GM21526 (cell line): Measurements from ENCODE around the gene CD47.

Experiments
- ATAC-seq: cut with Tn5 transposase; IDR thresholded peaks from one replicate; pipeline ENCODE4 v1.9.1; 2021; ENCODE audit warnings: moderate library complexity; ENCODE audit not compliant: unreplicated experiment, low FRiP score

Gene CD47

DNA sequence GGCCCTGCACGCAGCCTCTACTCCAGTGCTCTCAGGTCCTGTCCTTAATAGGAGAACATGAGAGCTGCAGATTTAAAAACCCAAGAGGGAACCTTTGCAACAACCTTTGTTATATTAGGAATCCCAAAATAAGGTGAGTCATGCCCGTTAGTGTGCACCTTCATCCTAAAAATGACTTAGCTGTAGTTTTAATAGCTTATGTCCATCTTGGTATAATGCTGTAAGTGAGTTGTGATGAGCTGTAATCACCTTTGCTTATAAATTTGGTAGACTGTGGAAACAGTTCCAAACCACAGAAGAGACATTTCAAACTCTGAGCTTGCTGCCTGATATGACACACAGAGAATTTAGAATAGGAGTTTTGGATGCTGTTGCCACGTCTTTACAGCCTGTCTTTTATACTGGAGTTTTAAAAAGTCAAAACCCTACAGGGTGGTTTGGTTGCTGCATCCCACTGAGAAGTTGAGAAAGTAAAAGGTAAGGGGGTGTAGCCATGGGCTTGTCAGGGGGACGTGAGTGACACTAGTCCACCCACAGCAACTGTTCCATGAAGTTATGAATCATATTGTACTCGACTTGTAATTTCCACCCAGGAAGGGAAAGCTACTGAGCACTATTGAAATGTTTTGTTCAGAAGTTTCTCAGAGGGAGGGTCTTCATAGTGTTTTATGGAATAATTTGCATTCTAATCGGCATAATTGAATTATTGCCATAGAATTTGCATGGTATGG, 27.4 kb upstream of the CD47 start:
- no peak for ATAC-seq

DNA sequence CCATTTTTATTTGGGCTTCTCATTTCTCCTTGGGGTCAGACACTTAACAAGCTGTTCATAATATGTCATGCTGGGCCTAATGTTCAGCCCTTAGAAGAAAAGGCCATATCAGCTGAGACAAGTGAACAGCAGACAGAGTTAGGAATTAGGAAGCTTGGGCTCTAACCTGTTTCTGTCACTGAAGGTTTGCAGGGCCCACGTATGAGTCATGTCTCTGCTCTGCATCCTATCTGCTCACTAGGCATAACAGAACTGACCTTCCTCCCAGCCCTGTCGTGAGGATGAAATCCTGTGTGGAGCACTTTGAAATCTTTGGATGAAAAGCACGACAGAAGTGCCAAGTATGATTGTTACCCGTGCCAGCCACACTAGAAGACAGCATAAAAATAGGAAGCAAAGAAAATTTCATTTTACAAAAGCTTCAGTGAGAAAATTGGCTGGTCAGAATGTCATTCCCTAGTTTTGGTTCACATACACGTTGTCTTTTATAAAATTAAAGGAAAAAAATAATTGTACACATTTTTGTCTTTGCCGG, 26.5 kb upstream of the CD47 start:
- ATAC-seq = no peak

DNA sequence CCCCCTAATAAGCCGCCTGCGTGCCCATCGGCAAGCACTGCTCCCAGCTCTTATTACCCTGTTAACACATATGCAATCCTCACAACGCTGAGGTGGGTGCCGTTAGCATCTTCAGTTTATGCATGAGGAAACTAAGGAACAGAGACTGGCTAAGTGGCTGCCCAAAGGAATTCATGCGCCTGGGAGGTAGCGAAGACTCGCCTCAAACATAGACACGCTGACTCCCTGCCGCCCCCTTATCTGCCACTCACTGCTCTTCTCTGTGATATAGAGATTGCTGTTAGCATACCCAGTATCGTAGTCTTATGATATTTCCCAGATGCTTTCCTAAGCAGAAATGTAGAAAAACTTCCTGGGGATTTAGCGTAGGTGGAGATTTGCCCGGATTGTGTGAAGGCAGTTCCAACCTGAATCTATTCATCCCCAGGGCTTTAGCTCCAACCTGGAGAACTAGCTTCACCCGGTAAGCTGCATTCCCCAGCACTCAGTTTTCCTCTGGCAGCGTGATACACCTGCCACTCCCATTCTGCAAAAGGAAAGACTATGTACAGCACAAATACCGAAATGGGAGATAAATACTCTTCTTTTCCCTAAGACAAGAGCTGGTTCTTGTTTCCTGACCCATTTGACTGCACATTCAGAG, 23.7 kb upstream of the CD47 start:
- ATAC-seq = no peak

DNA sequence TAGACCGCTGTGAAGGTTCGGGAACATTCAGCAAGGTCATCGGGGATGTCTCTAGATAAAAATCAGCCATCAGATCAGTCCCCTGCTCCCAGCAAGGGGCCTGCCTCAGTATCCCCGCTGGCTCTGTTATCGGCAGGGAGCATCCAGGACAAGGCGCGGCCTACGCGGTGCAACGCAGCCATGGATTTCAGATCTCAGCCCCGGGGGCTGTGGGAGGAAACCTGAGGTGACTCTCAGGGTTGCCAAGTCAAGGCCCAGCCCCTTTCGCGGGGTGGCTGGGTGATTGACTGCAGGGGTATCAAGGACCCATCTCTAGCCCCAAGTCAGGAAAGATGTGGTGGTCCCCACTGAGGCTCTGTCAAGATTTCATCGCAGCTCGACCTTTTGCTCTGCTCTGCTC, 23.1 kb upstream of the CD47 start:
- no peak for ATAC-seq

DNA sequence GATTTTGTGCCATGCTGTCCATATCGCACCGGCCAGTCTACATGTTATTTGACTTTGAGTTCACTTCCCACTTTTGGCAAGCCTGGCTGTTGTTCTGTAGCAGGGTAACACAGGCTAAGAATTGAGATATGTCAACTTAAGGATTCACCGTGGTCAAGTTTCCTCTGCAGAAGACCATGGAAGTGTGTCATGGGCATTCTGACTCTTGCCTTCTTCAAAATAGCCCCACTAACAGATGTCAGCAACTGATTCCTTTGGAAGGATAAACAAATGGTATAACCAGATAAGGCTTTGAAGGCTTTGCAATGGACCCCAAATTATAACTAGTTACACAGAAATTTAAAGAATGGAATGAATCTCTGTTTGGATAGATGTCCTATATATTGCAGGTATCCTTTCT, 20.1 kb upstream of the CD47 start:
- no peak for ATAC-seq

DNA sequence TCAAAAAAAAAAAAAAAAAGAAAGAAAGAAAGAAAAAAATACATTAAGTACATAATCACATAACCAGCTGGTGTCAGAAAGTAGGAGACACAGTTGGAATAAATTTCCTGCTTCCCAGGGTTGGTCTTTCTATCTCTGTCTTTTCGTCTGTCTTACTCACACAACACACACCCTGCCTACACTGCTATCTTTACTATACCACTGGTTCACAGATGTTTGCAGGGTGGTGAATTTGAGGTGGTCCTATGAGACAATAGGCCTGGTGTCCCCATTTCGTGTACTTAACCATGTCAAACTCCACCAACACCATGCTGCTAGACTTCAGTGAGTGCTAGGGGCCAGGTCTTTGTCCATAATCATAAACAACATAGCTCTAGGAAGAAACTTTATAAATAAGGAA, 17.6 kb upstream of the CD47 start:
- ATAC-seq = no peak

DNA sequence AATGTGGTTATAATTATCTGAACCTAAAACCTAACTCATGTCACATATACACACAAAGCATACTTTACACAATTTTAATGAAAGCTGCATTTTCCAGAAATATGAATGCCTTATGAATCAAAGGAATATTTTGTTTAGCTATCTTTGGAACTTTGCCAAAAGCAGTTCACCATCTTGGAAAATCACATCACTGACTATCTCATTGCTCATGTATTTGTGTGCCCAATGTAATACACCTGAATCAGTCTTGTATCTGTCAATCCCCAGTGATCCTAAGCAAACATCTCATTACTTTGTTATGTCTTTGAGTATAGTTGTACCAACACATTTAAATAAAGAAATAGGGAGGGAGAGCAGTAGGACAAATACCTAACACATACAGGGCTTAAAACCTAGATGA, 15.6 kb upstream of the CD47 start:
- ATAC-seq = no peak

DNA sequence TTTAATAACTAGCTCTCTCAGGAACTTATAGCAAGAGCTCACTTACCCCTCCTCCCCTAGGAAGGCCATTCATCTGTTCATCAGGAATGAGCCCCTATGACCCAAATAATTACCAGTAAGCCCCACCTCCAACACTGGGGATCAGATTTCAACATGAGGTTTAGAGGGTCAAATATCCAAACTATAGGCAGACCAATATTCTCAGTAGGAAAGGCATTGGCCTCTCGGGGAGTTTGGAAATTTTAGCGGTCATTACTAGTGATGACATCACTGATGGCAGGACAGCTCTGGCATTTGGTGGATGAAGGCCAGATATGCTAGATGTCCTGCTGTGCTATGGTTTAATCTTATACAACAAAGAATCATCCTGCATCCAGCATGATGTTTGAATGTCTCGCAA, 15.2 kb upstream of the CD47 start:
- ATAC-seq = no peak

DNA sequence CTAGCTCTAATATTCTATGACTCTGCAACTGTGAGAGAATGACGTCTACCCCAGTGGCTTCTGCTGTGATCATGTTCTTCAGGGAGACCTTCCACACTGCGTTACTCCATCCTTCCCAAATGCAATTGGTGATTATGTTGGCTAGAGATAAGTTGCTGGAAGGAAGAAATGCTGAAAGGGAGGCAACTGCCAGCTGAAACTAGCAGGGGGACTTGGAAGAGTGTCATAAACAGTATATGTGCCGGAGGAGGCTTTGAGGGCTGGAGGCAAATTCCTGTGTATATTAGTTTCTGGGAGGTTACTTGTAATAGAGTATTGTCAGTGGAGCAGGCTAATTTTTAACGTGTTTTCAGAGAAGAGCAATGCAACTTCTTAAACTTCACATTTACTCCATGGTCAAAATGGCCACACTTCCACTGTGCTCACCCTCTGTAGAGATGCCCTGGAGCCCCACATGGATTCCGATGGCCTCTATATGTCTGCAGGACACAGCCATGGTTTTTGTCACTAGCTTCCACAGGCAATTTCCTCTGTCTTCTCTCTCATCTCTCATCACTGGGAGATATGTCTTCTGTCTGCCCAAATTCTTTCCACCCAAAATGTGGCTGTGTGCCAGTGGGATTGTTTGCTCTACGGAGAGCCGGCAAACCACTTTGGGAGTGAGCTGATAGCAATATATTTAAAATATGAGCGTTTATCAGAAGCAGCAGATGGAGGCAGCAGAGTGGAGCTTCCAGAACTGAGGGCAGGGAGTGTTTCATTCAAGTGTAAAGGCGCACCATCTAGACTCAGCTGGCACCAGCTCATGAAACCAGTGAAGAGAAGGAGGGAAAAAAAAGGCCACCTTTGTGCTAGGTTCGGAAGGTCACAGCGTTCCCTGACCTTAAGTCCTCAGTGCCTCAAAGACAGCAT, 13.3 kb upstream of the CD47 start:
- ATAC-seq = no peak

DNA sequence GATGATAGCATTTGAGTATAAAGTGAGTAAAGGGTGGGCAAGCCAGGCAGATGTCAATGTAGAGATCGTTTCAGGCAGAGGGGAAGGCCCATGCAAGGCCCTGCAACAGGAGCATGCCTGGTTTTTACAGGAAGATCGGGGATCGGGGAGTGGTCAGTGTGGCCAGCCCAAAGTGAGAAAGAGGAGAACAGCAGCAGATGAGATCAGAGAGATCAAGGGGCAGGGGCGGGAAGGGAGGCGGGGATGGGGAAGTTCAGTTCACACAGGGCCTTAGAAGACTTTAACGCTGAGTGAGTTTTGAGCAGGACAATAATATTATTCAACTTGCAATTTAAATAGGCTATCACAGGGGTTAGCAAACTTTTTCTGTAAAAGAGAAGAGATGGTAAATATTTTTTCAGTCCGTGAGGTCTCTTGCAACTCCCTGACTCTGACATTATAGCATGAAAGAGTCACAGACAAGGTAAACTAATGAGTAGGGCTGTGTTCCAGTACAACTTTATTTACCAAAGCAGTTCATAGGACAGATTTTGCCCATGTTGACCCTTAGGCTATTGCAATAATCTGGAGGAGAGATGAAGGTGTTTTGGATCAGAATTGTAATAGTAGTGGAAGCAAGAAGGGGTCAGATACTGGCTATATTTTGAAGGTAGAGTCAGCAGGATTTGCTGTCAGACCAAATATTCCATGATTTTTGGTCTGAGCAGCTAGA, 12.4 kb upstream of the CD47 start:
- ATAC-seq = no peak

DNA sequence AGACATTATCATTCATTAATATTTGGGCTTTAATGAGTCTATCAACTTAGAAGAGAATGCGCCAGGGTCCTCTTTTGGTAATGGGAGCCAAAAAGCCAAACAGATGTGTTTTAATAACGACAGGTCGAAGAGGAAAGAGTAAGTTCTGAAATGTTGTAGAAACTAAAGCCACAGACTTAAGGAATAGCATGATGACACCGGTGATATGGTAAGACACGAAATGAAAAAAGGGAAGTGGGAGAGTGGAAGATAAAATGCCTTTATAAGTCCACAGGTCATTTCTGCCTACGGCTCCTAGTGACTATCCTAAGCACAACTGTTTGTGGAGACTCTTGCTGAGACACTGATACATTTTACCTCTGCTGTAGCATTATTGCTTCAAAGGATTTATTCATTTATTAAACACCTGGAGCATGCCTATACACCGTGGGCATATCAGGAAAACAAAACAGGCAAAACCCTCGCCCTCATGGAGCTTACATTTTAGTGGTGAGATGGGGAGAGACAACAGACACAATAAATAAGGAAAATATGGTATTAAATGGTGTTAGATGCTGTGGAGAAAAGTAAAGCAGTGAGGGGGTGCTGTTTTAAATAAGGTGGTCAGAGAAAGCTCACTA, 11.7 kb upstream of the CD47 start:
- no peak for ATAC-seq

DNA sequence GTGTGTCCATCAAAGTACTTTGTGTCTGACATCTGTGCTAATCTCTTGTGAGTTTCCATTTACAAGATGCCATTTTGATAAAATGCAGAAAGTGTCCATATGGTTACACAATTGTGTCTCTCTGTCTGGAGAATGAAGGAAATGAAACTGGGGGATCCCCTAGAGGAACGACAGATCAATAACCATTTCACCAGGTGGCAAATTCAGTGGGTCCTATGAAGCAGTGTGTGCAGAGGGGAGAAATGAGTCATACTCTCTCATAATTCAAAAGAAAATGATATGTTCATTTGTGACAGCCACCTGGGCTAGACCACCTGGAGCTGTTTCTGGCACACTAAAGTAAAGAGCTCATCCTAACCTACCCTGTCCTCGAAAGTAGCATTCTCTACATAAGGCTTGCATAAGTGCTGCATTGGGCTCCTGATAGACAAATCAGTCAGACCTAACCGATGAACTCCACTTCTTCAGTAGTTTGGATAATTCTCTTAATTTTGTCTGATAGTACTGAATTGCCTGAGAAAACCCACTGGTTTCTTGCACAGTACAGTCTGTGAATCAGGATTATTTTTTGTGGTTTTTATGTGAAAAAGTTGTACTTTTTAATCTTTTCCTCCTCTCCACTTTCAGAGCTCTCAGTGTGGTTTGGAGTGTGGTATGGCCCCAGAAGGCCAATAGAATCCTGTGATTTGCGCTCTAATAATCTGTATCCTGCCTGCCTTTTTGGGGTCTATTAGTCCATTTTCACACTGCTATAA, 10.3 kb upstream of the CD47 start:
- ATAC-seq = peak; percentile 87

DNA sequence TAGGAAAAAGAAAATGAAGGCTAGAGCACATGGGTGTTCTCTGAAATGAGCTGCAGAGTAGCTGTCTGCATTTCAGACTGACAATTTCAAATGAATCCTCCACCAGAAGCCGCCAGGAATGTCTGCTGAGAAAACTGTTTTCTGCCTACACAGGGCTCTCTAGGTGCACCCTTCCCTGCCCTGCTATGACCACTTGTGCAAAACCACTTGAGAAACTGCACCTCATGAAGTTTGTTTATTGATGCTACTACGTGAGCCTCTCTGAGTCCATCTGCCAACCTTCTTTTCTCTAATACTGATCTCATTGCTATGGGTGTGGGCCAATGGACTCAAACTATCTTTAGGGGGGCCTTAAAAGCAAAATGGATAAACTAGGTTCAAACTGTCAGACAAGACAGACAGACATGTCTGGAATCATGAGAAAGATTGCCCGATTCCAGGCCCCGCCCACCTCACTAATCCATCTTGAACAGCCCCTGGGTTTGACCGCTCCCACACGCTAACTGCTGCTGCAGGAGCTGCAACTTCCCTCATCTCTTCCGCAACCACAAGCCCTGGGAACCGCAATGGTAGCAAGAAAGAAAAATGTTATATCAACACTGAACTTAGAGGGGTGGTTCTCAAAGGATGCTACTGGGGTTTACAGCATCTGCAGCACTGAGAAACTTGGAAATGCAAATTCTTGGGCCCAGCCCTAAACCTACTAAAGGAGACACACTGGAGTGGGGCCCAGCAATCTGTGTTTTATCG, 9.0 kb upstream of the CD47 start:
- peak; percentile 6 for ATAC-seq

DNA sequence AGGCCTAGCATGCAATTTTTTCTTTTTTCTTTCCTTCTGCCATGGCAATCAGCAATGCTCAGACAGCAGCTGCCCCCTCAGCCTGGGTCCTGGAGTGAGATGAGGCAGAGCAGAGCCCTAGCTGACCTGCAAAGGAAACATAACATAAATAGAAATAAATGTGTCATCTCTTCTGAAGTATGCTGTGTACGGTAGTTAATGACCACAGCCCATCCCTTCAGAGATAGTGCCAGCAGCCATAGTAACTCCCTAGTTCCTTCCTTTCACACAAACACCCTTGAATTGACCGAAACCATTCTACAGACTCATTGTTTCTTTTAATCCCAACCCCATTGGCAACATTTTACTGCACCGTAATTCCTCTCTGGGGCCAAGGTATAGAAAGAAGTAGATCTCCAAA, 8.4 kb upstream of the CD47 start:
- ATAC-seq = no peak

DNA sequence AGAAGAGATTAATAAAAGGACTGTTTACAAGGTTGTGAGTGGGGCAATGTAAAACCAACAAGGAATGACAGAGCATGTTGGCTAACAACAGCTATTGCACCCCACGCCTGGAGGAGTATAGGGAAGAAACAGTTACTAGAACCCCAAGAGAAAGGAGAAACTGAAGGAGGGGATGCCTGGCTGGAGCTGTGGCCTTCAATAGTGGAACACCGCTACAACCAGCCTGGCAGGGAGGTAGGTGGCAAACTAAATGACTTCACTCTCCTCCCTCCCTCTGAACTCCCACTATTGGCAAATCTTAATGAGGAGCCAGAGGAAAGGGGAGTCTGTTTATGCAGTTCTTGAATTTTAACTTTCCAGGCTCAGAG, 7.2 kb upstream of the CD47 start:
- ATAC-seq = no peak

DNA sequence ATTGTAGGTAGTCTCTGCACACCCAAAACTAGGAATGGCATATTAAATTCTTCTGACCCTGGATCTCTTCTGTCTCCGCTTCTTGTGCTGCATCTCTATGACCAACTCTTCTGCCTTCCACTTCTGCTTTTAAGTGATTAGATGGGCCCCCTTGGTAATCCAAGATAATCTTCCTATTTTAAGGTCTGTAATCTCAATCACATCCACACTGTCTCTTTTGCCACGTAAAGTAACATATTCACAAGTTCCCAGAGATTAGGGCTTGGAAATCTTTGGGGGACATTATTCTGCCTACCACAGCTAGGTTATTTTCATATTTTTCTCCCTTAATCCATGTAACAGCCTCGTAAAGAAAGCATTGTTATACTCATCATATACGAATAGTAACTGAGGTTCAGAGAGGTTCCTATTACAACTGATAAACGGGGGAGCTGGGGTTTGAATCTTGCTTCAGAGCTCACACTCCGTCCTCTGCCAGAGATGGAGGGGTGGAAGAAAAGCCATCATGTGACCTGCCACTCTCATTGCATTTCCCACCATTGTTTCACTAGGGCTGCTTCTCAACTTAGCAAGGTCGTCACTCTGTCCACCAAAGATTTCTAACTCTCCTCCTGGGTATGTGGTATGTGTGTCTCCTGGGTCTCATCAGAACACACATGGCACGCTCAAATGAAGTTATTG, 6.6 kb upstream of the CD47 start:
- no peak for ATAC-seq

DNA sequence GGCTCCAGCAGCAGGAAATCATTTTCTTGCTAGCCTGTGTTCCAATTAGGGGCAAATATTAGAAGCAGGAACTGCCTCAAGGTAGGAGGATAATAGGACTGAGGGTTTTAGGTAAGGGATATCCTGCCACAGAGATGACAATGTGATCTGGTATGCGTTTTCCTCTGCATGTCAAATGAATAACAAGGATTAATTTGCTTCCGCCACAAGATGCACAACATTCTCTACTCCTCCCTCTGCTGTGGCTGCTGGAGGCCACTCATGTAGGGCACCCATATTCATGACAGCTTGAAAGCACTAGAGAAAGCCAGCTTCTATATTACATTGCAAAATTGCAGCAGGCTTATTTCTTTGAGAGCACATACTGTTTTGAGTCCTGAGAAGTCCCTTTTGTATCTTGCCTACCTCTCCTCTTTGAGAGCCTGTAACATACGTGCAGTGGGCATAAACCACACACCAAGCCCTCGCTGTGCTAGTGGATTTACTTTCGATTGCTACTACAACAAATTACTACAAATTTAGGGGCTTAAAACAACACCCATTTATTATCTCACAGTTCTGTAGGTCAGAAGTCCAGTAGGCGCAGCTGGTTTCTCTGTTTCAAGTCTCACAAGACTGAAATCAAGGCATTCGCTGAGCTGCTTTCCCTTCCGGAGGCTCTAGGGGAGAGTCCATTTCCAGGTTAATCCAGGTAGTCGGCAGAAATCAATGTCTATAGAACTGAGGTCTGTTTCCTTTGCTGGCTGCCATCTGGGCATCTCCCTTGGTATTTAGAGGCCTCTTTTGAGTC, 5.9 kb upstream of the CD47 start:
- no peak for ATAC-seq

DNA sequence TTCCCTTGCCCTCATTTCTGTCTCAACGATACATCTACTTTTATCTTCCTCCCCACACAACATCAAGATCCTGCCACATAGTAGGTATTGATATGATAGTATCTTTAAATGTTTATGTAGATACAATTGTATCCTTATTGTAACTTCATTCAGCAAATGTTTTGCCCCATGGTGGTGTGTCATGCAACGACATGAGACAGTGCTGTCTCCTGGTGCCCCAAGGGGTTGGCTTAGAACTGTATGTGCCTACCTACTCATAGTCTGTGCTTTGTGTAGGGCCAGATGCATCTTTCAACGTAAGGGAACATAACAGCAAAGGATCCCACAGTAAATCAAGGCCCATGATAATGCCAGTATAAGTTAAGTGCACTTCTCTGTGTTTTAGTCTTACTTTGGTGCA, 2.8 kb upstream of the CD47 start:
- ATAC-seq = no peak
